GM20000 (cell line): Measurements from ENCODE around the gene KRTAP12-3.
"Not testable (repeated sequence)": the region's sequence is repeated elsewhere in the genome, so short reads cannot be mapped to it uniquely, and the experiment has no call there.

Experiments used
- DNase-seq: peaks from one replicate; pipeline ENCODE4 v3.0.0; 2012; ENCODE audit warnings: low spot score
- CTCF ChIP-seq: IDR thresholded peaks from 2 replicates; pipeline ENCODE4 v1.5.1; 2012; ENCODE audit warnings: mild to moderate bottlenecking, control low read depth; ENCODE audit errors: extremely low read depth, missing control alignments

The KRTAP12-3 gene

GRCh38 chr21:44656868-44657267 lies 864 bp upstream of the KRTAP12-3 start:
- TF ChIP-seq CTCF, result no peak
- no peak for DNase-seq

- no peak for TF ChIP-seq CTCF
- no peak for DNase-seq
These were observed 794 bp downstream of the KRTAP12-3 start for GRCh38 chr21:44658541-44658910.

GRCh38 chr21:44658913-44659595 lies 1.3 kb downstream of the KRTAP12-3 start:
- no peak for DNase-seq
- TF ChIP-seq CTCF, result no peak

- not testable (repeated sequence) for DNase-seq
These were observed 3.8 kb downstream of the KRTAP12-3 start for GRCh38 chr21:44661567-44661966.

GRCh38 chr21:44664691-44665090 lies 7.0 kb downstream of the KRTAP12-3 start:
- TF ChIP-seq CTCF, result no peak

GRCh38 chr21:44666401-44667320 lies 8.9 kb downstream of the KRTAP12-3 start, which contains the start of gene KRTAP12-2:
KRTAP12-2 (minus strand) TSS chr21:44666927; CDS start chr21:44666886, 41 bp downstream.
- no peak for TF ChIP-seq CTCF
- DNase-seq, result no peak

More at GRCh38 chr21:44664691-44665090, 7.0 kb downstream of the KRTAP12-3 start:
- no peak for DNase-seq

GRCh38 chr21:44667612-44668011 lies 9.9 kb downstream of the KRTAP12-3 start:
- no peak for TF ChIP-seq CTCF
- DNase-seq, result no peak
